ENCODE results near the gene STRIP1. TPM values are rescaled to one million over a fixed set of nuclear protein-coding genes. Genes with fewer than 3 reads are reported as not detected.

STRIP1 gene, protein sequence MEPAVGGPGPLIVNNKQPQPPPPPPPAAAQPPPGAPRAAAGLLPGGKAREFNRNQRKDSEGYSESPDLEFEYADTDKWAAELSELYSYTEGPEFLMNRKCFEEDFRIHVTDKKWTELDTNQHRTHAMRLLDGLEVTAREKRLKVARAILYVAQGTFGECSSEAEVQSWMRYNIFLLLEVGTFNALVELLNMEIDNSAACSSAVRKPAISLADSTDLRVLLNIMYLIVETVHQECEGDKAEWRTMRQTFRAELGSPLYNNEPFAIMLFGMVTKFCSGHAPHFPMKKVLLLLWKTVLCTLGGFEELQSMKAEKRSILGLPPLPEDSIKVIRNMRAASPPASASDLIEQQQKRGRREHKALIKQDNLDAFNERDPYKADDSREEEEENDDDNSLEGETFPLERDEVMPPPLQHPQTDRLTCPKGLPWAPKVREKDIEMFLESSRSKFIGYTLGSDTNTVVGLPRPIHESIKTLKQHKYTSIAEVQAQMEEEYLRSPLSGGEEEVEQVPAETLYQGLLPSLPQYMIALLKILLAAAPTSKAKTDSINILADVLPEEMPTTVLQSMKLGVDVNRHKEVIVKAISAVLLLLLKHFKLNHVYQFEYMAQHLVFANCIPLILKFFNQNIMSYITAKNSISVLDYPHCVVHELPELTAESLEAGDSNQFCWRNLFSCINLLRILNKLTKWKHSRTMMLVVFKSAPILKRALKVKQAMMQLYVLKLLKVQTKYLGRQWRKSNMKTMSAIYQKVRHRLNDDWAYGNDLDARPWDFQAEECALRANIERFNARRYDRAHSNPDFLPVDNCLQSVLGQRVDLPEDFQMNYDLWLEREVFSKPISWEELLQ
- total RNA-seq (ENCODE audit: low replicate concordance) = 35.9 and 61.7 TPM in 2 replicates

DNA sequence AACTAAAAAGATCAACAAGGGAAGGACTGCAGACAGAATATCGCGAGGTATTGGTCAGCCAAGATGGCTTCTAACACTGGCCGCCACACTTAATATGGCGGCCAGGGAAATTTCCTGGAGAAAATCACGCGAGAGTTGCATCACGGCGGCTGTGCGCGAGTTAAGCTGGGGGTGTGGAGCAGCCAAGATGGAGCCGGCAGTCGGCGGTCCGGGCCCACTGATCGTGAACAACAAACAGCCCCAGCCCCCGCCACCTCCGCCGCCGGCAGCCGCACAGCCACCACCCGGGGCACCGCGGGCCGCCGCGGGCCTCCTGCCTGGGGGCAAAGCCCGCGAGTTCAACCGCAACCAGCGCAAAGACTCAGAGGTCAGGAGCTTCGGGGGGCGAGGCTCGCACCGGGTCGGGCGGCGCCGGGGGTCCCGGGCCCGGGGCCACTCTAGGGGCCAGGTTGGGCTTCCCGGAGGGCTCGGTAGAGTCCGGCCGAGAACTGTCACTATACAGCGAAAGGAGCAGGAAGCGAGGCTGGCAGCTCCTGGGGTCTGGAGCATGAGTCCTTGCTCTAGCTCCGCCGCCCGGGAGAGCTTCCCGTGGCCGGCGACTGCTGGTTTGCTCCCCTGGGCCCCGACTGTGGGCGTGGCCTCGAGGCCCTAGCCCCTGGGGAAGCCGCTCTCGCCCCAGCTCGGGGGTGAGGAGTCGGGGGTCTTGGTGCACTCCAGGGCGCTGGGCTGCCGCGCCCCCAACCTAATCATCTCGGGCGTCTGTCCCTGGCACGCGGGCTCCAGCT lies at the start of gene STRIP1:
Gene STRIP1 (plus strand): TSS at position 174 of the 785 bp plus-strand sequence. CDS start 14 bp downstream, at position 188.

DNA sequence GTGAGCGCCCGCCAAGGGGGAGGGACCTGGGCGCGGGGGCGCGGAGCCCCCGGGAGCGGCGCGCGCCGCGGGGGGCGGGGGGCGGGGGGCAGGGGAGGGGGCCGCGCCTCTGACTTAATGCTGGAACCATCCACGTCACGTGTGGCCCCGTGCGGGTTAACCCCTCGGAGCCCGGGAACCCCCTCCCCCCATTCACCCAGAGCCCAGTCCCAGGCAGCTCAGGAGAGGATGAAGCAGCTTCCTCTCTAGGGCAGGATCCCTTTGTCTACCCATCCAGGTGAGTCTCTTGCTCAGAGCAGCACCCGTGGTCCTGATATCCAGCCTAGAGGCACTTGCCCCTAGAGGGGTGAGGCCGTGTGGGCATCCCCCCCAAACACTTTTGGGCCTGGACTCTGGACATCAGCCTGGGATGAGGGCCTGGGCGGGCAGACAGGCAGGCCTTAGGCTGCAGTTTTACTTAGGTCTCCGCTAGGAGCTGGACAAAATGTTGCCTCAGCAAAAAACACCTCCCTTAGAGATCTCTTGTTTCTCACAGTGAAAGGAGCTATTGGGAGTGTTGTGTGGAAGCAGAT lies 36.3 kb downstream of the STRIP1 start, which contains the start of gene ALX3:
Gene ALX3 (minus strand): TSS at position 2 of the 572 bp plus-strand sequence. CDS start 60 bp downstream, outside the sequence.

Other genes starting within 250 kb of the STRIP1 start
- 13.6 and 60.3 TPM in 2 replicates for gene CSF1, start 123.8 kb upstream of the STRIP1 start, total RNA-seq (ENCODE audit: low replicate concordance)
- 58.8 and 59.9 TPM in 2 replicates for gene AHCYL1, start 49.9 kb upstream of the STRIP1 start, total RNA-seq (ENCODE audit: low replicate concordance)
- not detected in 2 replicates for gene ALX3, start 36.0 kb downstream of the STRIP1 start, total RNA-seq (ENCODE audit: low replicate concordance)
- gene UBL4B, start 77.8 kb downstream of the STRIP1 start, total RNA-seq (ENCODE audit: low replicate concordance) = not detected in 2 replicates
- gene SLC6A17, start 115.9 kb downstream of the STRIP1 start, total RNA-seq (ENCODE audit: low replicate concordance) = under 0.01 and 0.82 TPM in 2 replicates
- 1.2 and 5.3 TPM in 2 replicates for gene KCNC4, start 175.7 kb downstream of the STRIP1 start, total RNA-seq (ENCODE audit: low replicate concordance)

Measured in smooth muscle cell of the coronary artery (primary cell).